ENCODE measurements around the gene MDN1. TPM values are rescaled to one million over a fixed set of nuclear protein-coding genes. Genes with fewer than 3 reads are reported as not detected.
"Not testable (repeated sequence)": the region's sequence is repeated elsewhere in the genome, so short reads cannot be mapped to it uniquely, and the experiment has no call there.

MDN1 gene
- total and polyA plus RNA-seq, 5 experiments from 2014 or later, result 3.4 to 62.5 (median 10.2) TPM

- no peak for DNase-seq
- no peak overlapping the region for H3K4me3 Mint-ChIP-seq
- H3K9me3 Mint-ChIP-seq, result peaks cover 0 to 4% (median 0%) of the 10 kb centered on the region in 9 donors
- POLR2A ChIA-PET, result no interaction called here
- no peak overlapping the region for H3K27ac Mint-ChIP-seq
- peaks cover 15 to 93% (median 62%) of the 10 kb centered on the region in 3 donors for H3K36me3 Mint-ChIP-seq
- peaks cover 0 to 6% (median 3%) of the 10 kb centered on the region in 4 donors for H3K4me1 Mint-ChIP-seq
- H3K27me3 Mint-ChIP-seq, result no peaks in the 10 kb centered on the region
- ATAC-seq, result no peak
Observed at GRCh38 chr6:89784838-89785237, 34.8 kb downstream of the MDN1 start.

GRCh38 chr6:89783293-89783692 lies 36.3 kb downstream of the MDN1 start:
- H3K4me1 Mint-ChIP-seq, result not testable (repeated sequence)

GRCh38 chr6:89782222-89782621 lies 37.4 kb downstream of the MDN1 start:
- DNase-seq (no peak), ATAC-seq (no peak)
- Mint-ChIP-seq H3K36me3 (peaks cover 20 to 83% (median 53%) of the 10 kb centered on the region in 3 donors), H3K4me1 (peaks cover 0 to 2% (median under 1%) of the 10 kb centered on the region in 4 donors), H3K4me3 (no peak overlapping the region), H3K27ac (no peak overlapping the region), H3K27me3 (no peaks in the 10 kb centered on the region), H3K9me3 (peaks cover 0 to 4% (median 0%) of the 10 kb centered on the region in 9 donors)
- POLR2A ChIA-PET, result no interaction called here

More at GRCh38 chr6:89783293-89783692, 36.3 kb downstream of the MDN1 start:
- POLR2A ChIA-PET, DNase-seq, H3K9me3 Mint-ChIP-seq, H3K27me3 Mint-ChIP-seq, H3K4me3 Mint-ChIP-seq, ATAC-seq: not testable (repeated sequence)
- Mint-ChIP-seq H3K27ac (peak overlapping the region in 3 of 10 donors; percentile 15 to 74 (median 56)), H3K36me3 (peaks cover 20 to 89% (median 57%) of the 10 kb centered on the region in 3 donors)

- Mint-ChIP-seq H3K27ac (no peak overlapping the region), H3K36me3 (peaks cover 20 to 79% (median 50%) of the 10 kb centered on the region in 3 donors), H3K27me3 (no peaks in the 10 kb centered on the region), H3K9me3 (peaks cover 0 to 4% (median 0%) of the 10 kb centered on the region in 9 donors), H3K4me3 (no peak overlapping the region), H3K4me1 (peaks cover 0 to 2% (median under 1%) of the 10 kb centered on the region in 4 donors)
- DNase-seq, result no peak
- ATAC-seq, result no peak
- POLR2A ChIA-PET, result no interaction called here
Observed at GRCh38 chr6:89781070-89782034, 38.2 kb downstream of the MDN1 start.

- POLR2A ChIA-PET, result no interaction called here
- Mint-ChIP-seq H3K4me3 (no peak overlapping the region), H3K27me3 (no peaks in the 10 kb centered on the region), H3K9me3 (no peaks in the 10 kb centered on the region), H3K27ac (no peak overlapping the region), H3K36me3 (peaks cover 12 to 81% (median 35%) of the 10 kb centered on the region in 3 donors), H3K4me1 (peaks cover 0 to 2% (median 0%) of the 10 kb centered on the region in 4 donors)
- DNase-seq, result no peak
- ATAC-seq, result no peak
Observed at GRCh38 chr6:89777455-89777854, 42.1 kb downstream of the MDN1 start.

DNA sequence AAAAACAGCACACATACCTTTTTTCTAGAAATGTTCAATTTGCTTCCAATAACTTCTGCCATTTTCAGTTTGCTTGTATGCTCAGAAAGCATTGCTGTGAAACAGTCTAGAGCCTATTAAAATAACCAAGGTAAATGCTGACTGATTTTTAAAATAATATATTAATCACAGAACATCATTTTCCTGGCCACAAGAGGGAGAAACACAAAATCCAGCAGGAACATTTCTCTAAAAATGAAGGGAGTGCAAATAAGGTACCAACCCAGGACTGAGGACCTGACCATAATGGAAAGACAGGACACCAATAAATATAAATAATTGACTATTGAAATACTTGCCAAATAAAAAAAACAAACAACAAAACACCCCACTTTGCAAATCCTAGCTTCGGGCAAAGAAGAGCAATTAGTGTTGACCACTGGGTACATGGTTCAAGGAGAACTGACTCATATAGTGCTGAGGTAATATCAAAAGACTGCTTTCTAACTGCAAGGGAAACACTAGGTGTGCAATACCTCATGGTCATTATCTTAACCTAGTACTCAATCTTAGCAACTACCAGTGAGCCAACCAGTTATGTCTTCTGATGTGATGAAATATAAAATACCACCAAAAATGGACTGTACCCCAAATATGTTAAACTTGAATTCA lies 42.9 kb downstream of the MDN1 start:
- no peak for DNase-seq
- Mint-ChIP-seq H3K27ac (peak overlapping the region in 1 of 10 donors; percentile 22), H3K4me1 (peaks cover 0 to 2% (median 0%) of the 10 kb centered on the region in 4 donors), H3K27me3 (no peaks in the 10 kb centered on the region), H3K9me3 (no peaks in the 10 kb centered on the region), H3K36me3 (peaks cover 14 to 82% (median 36%) of the 10 kb centered on the region in 3 donors), H3K4me3 (no peak overlapping the region)
- no peak for ATAC-seq
- POLR2A ChIA-PET, result interaction anchor here (0.6 kb wide), 1 partner anchor 753 kb away, joined by 3 read pairs; no protein-coding TSS in a partner anchor

DNA sequence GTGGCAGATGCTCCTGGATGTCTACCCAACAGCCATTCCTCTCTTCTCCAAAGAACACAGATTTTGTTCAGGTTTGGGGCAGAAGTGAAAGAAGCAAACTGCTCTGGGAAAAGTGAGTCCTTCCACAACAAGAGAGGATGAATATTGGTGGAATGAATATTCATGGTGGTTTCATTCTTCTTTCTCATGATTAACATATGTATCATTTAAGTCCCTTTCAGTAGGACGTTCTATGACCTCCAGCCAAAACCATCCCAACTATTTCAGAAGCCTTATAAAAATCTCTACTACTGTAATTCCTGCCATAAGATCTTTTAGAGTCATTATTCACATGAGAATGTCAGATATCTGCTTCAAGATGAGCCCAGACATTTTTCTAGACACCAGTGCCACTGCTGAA lies 44.4 kb downstream of the MDN1 start:
- H3K27ac Mint-ChIP-seq, result peak overlapping the region in 1 of 10 donors; percentile 47
- no peaks in the 10 kb centered on the region for H3K27me3 Mint-ChIP-seq
- peaks cover 14 to 82% (median 33%) of the 10 kb centered on the region in 3 donors for H3K36me3 Mint-ChIP-seq
- H3K4me1 Mint-ChIP-seq, result no peaks in the 10 kb centered on the region
- POLR2A ChIA-PET, result no interaction called here
- ATAC-seq, result no peak
- no peak for DNase-seq
- no peaks in the 10 kb centered on the region for H3K9me3 Mint-ChIP-seq
- no peak overlapping the region for H3K4me3 Mint-ChIP-seq

DNA sequence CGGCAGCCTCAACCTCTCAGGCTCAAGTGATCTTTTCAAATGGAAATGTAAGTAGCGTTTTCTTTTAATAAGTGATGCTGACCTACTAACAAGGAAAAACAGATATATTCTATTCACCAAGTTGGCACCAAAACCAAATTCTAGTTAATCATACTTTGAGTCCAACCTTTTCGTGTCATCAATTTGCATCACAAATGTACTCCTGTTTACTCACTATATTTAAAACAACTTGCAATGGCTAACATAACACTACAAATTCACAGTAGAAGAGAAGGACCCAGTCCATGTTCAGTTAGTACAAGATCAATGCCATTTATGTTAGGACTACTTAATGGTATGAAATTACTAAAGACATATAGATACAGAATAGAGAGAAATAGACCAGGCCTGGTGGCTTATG lies 50.0 kb downstream of the MDN1 start:
- Mint-ChIP-seq H3K9me3 (no peaks in the 10 kb centered on the region), H3K27ac (no peak overlapping the region), H3K4me3 (no peak overlapping the region), H3K27me3 (no peaks in the 10 kb centered on the region), H3K4me1 (no peaks in the 10 kb centered on the region), H3K36me3 (peaks cover 10 to 91% (median 33%) of the 10 kb centered on the region in 3 donors)
- DNase-seq (no peak), ATAC-seq (no peak)
- POLR2A ChIA-PET, result no interaction called here

- Mint-ChIP-seq H3K27me3 (no peaks in the 10 kb centered on the region), H3K4me3 (no peak overlapping the region), H3K36me3 (peaks cover 13 to 87% (median 31%) of the 10 kb centered on the region in 3 donors), H3K4me1 (no peaks in the 10 kb centered on the region), H3K27ac (no peak overlapping the region), H3K9me3 (no peaks in the 10 kb centered on the region)
- DNase-seq (no peak), ATAC-seq (no peak)
- POLR2A ChIA-PET, result no interaction called here
Observed at GRCh38 chr6:89768324-89768723, 51.3 kb downstream of the MDN1 start.

GRCh38 chr6:89763550-89763949 lies 56.0 kb downstream of the MDN1 start:
- Mint-ChIP-seq H3K9me3 (no peaks in the 10 kb centered on the region), H3K4me1 (no peaks in the 10 kb centered on the region), H3K27me3 (no peaks in the 10 kb centered on the region), H3K27ac (no peak overlapping the region), H3K36me3 (peaks cover 8 to 75% (median 31%) of the 10 kb centered on the region in 3 donors), H3K4me3 (no peak overlapping the region)
- ATAC-seq (no peak), DNase-seq (no peak)
- POLR2A ChIA-PET, result interaction anchor here (0.6 kb wide), 1 partner anchor 309 kb away, joined by 5 read pairs; no protein-coding TSS in a partner anchor

GRCh38 chr6:89758830-89759229 lies 60.8 kb downstream of the MDN1 start:
- Mint-ChIP-seq H3K36me3 (peaks cover 5 to 78% (median 30%) of the 10 kb centered on the region in 3 donors), H3K4me1 (no peaks in the 10 kb centered on the region), H3K9me3 (no peaks in the 10 kb centered on the region), H3K27me3 (no peaks in the 10 kb centered on the region), H3K4me3 (no peak overlapping the region), H3K27ac (peak overlapping the region in 2 of 10 donors; percentile 4 to 69)
- ATAC-seq (no peak), DNase-seq (no peak)
- POLR2A ChIA-PET, result no interaction called here

DNA sequence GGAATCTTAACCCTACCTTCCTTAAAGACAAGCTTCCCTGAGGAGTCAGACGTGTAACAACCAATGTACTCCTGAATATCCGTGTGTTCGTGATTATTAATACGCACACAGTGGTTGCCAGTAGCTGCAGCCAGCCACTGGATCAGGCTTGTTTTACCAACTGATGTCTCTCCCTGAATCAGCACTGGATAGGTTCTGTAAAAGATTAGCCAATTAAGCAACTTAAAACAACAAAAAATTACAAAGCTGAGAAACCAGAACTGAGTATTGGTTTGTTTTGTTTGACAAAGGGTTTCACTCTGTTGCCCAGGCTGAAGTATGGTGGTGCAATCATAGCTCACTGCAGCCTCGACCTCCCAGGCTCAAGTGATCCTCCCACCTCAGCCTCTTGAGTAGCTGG lies 69.3 kb downstream of the MDN1 start:
- Mint-ChIP-seq H3K36me3 (peaks cover 0 to 92% (median 50%) of the 10 kb centered on the region in 3 donors), H3K4me3 (no peak overlapping the region)
- no peak for ATAC-seq

DNA sequence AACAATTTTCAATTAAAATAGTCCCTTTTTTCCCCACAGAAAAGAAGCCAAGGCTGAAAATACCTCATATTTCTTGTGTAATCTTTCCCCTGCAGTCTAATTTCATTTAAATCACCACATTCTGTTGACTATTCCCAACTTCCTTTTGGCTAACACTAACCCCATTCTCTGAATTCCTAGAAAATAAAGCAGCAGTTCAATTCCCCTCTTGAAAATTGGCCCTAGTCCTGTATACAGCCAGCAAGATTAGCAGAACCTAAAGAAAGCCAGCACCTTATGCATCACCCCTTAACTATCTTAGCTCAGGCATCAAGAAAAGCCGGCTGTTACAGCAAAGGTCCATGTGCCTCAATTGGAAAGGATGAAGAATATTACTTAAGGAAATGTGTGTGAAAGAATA lies 69.7 kb downstream of the MDN1 start:
- Mint-ChIP-seq H3K9me3 (no peaks in the 10 kb centered on the region), H3K27me3 (no peaks in the 10 kb centered on the region), H3K4me3 (no peak overlapping the region), H3K27ac (peak overlapping the region in 1 of 10 donors; percentile 68), H3K36me3 (peaks cover 0 to 91% (median 53%) of the 10 kb centered on the region in 3 donors), H3K4me1 (no peaks in the 10 kb centered on the region)
- no peak for ATAC-seq
- no peak for DNase-seq
- POLR2A ChIA-PET, result no interaction called here

More for the DNA sequence above, 69.3 kb downstream of the MDN1 start:
- no peaks in the 10 kb centered on the region for H3K9me3 Mint-ChIP-seq
- no peak for DNase-seq
- H3K27ac Mint-ChIP-seq, result no peak overlapping the region
- POLR2A ChIA-PET, result no interaction called here
- no peaks in the 10 kb centered on the region for H3K4me1 Mint-ChIP-seq
- no peaks in the 10 kb centered on the region for H3K27me3 Mint-ChIP-seq
